ENCODE measurements around the gene OSGEPL1. TPM values are rescaled to one million over a fixed set of nuclear protein-coding genes. Genes with fewer than 3 reads are reported as not detected.
"Not testable (repeated sequence)": the region's sequence is repeated elsewhere in the genome, so short reads cannot be mapped to it uniquely, and the experiment has no call there.

Gene OSGEPL1
- polyA plus RNA-seq (ENCODE audit: insufficient read length) = 12.5 TPM

DNA sequence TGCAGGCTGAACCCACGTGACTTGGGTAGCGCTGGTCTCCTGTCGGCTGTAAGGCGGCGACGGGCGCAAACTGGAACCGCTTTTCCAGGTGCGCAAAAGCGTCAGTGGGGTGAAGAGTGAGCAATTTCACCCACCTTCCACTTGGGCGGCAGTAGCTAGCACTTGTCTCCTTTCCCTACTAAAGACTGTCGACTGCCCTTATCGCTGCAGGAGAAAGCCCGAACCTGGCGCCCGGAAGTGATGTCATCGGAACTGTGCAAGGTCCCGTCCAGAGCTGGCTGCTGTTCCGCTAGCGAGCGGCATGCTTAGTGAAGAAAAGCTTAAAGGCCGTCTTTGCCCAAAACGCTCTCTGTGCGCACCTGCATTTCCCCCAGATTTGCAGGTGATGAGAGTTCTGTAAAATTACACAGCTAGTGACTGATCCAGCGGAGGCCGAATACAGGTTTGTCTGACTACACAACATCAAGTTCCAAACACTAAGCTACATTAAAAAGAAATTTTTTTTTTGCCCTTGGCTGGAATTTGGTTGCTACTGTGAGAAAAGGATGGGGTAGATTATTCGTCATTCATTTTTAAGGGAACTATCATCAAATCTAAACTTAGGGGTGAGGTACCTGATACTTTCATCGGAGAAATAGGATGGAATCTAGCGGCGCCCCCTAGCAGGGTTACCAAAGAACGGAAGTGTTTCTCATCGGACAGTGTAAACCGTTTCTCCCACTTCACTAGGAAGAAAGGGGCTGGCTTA, at the start of gene OSGEPL1:
TSS of gene OSGEPL1 (minus strand) at position 242 of the 748 bp plus-strand sequence. CDS start 1,152 bp downstream, outside the sequence.
- DNase-seq (ENCODE audit: low read depth) = peak; percentile 89

DNA sequence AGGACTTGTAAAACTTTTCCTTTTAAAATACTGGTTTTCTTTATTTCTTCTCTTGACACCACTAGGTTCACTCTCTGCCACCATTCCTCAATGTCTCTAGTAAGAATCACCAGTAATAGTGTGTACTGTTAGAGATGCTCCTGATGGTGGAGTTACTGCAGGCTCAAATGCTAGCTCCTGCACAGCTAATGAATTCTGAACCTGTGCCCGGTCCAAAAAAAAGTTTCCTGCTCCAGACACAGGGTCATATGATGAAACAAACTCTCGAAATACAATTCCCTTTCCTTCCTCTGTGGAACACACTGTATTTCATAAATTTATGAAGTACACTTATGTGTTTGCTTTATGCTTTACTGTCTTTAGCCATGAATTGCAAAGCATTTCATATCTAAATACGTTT, 40.8 kb upstream of the OSGEPL1 start:
- no peak for DNase-seq (ENCODE audit: low read depth)

DNA sequence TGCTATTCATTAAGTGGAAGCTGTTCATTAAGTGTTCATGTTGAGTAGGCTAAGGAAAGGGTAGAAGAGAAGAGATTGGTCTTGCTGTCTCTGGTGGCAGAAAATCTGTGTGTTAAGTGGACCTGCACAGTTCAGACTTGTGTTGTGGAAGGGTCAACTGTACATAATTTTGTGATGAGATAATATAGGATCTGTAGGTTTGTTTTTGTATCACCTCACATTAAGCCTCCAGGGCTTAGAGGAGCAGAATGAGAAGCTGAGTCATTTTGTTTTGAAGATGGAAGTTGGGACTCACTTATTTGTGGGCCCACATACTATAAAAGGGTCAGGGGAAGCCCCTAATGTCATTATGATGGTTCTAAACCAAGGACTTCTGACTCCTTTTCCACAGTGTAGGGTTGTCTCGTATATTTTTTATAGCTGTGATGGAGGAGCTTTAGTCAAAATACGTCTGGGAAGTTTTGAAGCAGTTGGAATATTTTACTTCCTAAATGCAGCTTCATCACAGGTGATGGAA, 39.9 kb upstream of the OSGEPL1 start:
- DNase-seq (ENCODE audit: low read depth) = no peak

DNA sequence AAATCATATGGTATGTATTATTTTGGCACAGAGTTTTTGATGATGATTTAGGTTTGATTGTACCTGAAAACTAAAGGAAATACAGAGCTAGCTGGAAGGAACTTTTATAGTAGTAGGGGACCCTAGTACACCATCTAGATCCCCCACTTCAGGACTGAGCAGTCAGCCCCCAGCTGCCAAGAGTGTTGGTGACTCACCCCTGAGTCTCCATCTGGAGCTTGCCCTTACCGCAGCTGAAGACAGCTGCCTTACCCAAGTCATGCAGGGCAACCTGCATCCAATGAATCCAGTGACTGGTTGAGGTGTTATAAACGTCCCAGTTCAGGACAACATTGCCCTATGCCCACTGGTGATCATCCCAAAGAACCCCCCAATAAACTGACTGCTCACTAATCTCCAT, 36.9 kb upstream of the OSGEPL1 start:
- no peak for DNase-seq (ENCODE audit: low read depth)

GRCh38 chr2:189799030-189799331, 36.4 kb upstream of the OSGEPL1 start:
- no peak for DNase-seq (ENCODE audit: low read depth)

GRCh38 chr2:189798312-189799029, 35.9 kb upstream of the OSGEPL1 start:
- DNase-seq (ENCODE audit: low read depth) = no peak

- DNase-seq (ENCODE audit: low read depth) = no peak
Observed at GRCh38 chr2:189797902-189798301, 35.3 kb upstream of the OSGEPL1 start.

- DNase-seq (ENCODE audit: low read depth) = no peak
Observed at GRCh38 chr2:189794310-189794709, 31.7 kb upstream of the OSGEPL1 start.

- no peak for DNase-seq (ENCODE audit: low read depth)
Observed at GRCh38 chr2:189791338-189792042, 28.9 kb upstream of the OSGEPL1 start.

DNA sequence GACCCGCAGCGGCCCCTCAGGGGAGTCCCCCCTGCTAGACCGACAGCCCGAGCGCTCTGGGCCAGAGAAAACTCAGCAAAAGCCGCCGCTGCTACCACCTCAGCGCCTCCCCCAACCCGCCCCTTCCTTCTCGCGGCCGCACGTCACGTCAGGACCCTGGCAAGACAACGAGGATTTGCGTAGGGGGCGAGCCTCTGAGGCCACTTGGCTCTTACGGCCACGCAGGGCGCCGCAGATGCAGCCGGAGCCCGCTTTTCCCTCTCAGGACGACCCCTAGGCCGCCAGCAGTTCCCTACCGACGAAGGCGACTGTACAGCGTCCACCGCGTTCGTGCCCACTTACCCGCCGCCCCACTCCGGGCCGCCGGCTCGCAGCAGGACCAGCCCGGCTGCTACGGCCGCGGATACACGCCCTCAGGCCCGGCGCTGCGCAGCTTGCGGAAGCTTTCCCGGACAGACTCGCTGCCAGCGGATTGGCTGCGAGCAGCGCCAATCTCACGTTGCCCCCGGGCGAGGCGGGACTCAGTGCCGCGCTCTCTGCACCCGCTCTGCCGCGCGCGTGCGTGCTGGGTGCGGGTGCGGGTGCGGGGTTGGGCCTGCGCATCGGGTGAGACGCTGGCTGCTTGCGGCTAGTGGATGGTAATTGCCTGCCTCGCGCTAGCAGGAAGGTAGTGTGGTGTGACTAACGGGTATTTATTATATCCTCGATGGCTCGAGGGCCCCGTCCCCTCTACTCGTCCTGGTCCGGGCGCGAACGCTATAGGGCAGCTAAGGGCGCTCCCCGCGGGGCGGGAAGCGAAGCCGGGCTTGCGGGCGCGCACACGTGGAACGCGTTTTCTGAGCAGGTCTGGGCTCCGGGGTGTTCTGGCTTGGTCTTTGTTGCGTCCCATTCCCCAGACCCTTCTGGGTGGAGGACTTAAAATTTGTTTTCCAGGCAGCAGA, 21.6 kb upstream of the OSGEPL1 start, which contains the start of the genes ORMDL1 and PMS1:
TSS of gene ORMDL1 (minus strand) at position 413 of the 941 bp plus-strand sequence. CDS start 1,744 bp downstream, outside the sequence.
TSS of gene PMS1 (plus strand) at position 524 of the 941 bp plus-strand sequence. CDS start 7,360 bp downstream, outside the sequence.
- DNase-seq (ENCODE audit: low read depth) = peak; percentile 93

- no peak for DNase-seq (ENCODE audit: low read depth)
Observed at GRCh38 chr2:189783451-189783926, 20.9 kb upstream of the OSGEPL1 start.

DNA sequence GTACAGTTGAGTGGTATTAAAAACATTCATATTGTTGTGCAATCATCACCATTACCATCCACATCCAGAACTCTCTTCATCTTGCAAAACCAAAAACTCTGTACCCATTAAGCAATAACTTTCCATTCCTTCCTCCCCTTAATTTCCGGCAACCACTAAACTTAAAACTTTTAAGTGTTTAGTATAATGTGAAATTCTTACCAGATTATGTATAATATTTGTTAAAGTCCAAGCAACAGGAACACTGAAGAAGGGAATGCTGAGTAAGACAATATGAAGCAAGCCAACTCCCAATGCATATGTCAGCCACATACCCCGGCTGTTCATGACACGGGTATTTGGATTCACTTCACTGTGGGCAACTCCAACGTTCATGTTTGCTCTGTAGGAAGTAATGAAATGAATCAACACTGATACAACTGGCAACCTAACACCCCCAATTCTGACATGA, 19.7 kb upstream of the OSGEPL1 start:
- no peak for DNase-seq (ENCODE audit: low read depth)

DNA sequence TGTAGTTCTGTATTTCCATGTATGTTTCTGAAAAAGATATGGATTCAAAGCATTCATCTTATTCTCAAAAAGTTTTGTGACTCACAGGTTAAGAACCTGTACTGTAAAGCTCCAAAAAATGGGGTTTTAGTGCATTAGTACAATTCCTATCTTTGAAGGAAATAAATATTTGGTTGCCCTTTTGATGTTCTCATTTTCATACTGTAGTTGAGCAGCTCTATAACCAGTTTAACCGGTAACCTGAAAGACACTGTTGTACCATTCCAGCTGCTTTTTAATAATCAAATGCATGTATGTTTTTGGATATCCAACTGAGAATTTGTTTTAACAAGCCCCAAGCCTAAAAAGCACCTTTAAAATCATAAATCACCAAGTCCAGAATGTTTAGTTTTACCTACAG, 9.6 kb upstream of the OSGEPL1 start:
- DNase-seq (ENCODE audit: low read depth) = no peak

DNA sequence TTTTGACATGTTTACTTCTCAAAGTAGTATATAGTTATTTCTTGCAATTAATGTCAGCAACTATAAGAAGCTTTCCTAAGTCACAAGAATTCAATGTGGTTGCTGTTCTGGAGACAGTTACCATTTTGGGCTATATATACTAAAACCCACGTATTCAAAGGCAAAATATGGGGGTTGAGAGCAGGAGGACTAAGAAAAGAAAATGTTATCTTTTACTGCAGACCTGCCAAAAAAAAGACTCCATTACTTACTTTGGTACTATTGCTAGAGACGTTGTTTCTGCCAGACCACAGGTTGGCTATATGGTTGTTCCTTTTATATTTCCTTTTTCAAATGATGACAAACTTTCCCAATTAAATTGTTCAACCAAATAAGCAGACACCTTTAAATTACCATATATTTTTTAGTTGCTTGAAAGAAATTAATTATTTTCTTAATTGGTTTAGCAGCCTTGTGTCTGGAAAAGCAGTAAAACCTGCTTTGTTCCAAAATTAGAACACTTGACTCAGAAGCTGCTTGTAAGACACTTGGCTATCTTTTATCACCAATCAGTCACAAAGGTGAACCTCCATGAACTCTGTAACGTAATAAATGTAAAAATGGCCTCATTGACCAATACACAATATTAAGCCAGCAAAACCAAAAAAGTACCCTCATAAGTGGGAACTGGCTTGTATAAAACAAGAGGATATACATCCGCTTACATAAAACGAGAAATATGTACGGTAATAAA, 8.2 kb upstream of the OSGEPL1 start:
- no peak for DNase-seq (ENCODE audit: low read depth)

DNA sequence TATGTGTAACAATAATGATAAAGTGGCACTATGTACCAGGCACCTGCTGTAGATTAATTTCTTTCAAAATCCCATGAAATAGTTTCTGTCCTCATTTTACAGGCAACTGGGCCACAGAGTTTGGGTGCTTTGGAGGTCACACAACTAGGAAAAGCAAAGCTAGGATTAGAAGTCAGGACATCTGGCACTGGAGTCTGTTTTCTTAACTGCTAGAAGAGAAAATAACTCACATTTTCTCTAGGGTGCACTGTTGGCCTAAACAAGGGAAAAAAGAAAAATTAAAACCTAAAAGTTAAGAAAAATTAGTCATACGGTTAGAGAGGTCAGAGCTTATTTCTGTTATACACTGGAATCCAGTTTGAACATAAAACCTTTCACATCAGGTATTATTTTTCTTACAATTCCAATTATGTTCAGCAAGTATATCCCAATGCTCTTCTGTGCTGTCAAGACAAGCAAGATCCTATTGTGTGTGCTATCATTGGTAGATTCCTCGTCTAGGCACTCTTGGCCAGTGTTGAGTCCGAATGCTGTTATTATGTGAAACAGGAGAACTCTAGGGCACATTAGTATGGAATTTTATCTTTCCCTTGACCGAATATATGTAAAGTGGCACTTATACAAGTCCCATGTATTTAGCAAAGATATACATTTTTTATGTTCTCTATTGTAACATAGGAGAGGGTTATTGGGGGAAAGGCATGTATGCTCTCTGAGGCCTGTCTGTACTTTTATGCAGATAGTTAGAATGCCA, 1.5 kb upstream of the OSGEPL1 start:
- DNase-seq (ENCODE audit: low read depth) = no peak

DNA sequence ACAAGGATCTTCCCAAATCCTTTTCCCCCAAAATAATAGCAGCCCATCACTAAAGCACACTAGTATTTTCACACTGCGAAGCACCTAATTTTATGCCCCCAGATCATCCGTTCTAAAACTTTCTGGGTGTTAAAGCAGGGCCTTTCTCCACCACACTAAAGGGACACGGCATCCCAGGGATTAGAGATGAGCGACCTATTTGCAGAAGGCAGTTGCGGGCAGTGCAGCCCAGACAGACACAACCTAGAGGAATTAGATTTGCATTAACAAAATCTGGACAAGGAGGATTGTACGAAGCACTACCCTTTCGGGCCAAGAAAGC, 402 bp downstream of the OSGEPL1 start:
- no peak for DNase-seq (ENCODE audit: low read depth)

DNA sequence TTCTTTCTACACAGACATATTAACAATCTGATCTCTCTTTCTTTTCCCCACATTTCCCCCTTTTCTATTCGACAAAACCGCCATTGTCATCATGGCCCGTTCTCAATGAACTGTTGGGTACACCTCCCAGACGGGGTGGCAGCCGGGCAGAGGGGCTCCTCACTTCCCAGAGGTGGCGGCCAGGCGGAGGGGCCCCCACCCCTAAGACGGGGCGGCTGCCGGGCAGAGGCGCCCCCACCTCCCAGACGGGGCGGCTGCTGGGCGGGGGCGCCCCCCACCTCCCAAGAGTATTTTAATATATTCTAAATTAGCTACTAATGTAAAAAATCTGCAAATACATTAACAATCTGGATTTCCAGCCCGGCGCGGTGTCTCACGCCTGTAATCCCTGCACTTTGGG, 2.4 kb downstream of the OSGEPL1 start:
- DNase-seq (ENCODE audit: low read depth) = not testable (repeated sequence)

DNA sequence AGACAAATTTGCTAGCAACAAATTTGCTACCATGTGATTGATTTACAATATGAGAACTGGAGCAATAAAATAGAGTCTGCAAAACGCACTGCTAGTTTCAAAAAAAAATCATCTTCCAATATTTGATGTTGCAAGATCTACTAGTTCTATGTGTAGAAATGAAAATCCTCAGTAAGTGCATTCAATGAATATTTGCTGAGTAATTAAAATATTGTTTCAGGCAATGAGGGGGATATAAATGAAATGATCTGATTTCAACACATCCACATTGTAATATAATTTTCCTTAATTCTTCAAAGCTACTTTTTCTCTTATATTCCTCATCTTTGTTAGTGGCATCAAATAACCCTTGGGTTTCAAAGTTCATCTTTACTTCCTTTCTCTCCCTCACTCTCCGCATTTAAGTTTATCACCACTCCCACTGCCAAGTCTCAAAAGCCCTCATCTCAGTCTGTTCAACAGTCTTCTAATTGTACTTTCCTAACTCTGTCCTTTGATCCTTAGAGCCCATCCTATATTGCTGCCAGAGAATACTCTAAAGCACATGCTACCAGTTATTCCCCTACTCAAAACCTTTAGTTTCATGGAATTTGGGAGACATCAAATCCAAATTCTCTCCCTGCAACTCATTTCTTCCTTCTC, 6.2 kb downstream of the OSGEPL1 start:
- no peak for DNase-seq (ENCODE audit: low read depth)

GRCh38 chr2:189751080-189751658, 11.4 kb downstream of the OSGEPL1 start:
- no peak for DNase-seq (ENCODE audit: low read depth)

Measured in forelimb muscle (tissue), 1 donor.